Measurements from ENCODE around the gene TRAPPC10.

Gene TRAPPC10

DNA sequence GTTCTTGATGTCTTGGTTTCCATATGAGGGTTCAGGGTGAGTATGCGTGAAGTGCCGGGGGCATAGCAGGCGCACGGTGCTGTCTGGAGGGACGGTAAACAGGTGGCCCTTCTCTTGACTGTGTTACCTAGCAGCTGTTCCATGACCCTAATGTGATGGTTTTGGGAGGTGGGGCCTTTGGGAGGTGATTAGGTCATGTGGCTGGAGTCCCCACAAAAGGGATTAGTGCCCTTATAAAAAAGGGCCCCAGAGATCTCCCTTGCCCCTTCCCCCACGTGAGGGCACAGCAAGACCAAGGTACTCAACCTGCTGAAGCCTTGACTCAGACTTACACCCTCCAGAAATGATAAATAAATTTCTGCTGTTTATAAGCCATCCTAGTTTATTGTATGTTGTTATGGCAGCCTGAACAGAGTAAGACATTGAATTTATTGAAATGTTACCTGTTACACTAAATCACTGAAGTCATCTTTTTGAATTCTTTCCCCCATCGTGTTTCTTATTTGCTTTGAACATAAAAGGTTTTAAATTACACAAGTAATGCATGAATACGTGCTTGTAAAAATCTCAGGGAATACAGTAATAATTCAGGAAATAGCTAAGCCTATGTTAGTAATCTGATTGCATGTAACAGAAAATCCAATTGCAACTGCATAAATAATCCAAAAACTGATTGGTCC lies 15.6 kb downstream of the TRAPPC10 start:
- DNase-seq (ENCODE audit: low read depth in 2 of 2, low spot score in 1 of 2) = no peak

- no peak for DNase-seq (ENCODE audit: low read depth in 2 of 2, low spot score in 1 of 2)
Measured at GRCh38 chr21:44028287-44028659, 16.2 kb downstream of the TRAPPC10 start.

DNA sequence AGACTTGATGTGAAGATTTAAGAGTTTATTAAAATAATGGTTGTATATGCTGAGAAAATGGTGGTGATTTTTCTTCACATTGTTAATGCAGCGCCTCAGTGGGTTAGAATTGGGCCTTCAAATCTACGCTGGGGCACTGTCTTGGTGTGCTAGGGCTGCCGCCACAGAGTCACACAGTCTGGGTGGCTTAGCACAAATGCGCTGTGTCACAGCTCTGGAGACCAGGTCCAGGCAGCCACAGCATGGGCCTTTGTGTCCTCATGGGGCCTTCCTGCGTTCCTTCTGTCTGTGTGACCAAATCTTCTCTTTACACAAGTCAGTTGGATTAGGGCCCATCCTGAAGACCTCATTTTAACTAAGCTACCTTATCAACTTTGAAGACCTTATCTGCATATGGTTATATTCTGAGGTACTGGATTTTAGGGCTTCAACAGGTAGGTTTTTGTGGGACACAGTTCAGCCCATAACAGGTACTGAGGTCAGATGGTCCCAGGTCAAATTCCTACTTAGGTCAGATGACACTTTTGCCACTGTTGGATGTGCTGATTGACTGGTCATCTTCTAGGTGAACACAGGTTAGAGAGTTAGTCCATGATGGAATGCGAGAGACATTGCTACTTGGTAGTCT lies 17.5 kb downstream of the TRAPPC10 start:
- no peak for DNase-seq (ENCODE audit: low read depth in 2 of 2, low spot score in 1 of 2)

DNA sequence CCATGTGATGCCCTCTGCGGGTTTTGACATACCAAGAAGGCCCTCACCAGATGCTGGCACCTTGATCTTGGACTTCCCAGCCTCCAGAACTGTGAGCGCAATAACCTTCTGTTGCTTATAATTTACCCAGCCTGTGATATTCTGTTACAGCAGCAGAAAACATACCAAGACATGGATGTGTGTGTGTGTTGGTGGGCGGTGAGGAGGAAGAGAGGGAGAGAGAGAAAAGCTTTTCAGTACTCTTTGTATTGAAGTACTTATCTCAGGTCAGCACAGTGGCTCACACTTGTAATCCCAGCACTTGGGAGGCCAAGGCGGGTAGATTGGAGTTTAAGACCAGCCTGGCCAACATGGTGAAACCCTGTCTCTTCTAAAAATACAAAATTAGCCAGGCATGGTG lies 23.1 kb downstream of the TRAPPC10 start:
- DNase-seq (ENCODE audit: low read depth in 2 of 2, low spot score in 1 of 2) = no peak

- DNase-seq (ENCODE audit: low read depth in 2 of 2, low spot score in 1 of 2) = no peak
Measured at GRCh38 chr21:44038063-44038462, 26.0 kb downstream of the TRAPPC10 start.

DNA sequence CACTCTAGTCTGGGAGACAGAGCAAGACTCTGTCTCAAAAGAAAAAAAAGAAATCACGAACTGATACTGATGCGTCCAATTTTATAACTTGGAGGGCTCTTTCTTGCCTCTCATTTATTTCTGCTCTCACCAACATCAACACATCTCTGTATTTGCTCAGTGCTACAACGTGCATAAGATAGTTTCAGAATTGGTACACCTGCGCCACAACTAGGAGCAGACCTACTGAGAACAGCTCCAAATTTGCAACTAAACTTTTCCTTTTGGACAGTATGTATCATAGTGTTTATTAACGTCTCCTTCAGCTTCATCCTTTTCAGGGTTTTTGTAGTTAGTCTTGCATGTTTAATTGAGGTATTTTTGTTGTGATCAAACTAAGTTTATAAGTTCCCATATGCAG lies 27.7 kb downstream of the TRAPPC10 start:
- no peak for DNase-seq (ENCODE audit: low read depth in 2 of 2, low spot score in 1 of 2)

- no peak for DNase-seq (ENCODE audit: low read depth in 2 of 2, low spot score in 1 of 2)
Measured at GRCh38 chr21:44043613-44044012, 31.5 kb downstream of the TRAPPC10 start.

DNA sequence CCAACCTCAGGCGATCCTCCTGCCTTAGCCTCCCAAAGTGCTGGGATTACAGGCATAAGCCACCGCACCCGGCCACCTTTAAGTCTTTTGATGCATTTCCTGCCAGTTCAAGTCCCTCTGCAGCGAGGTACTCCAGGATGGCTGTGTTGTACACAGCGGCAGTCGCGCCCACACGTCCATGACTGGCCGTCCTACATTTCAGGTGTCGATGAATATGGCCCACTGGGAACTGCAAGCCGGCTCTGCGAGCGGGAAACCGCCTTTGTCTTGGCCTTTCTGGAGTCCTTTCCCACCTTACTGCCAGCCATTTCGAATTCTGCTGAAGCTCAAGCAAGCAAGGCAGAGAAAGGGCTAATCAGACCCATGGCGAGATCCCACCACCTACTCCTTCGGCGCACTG lies 34.6 kb downstream of the TRAPPC10 start:
- DNase-seq (ENCODE audit: low read depth in 2 of 2, low spot score in 1 of 2) = no peak

- DNase-seq (ENCODE audit: low read depth in 2 of 2, low spot score in 1 of 2) = no peak
Measured at GRCh38 chr21:44047996-44048560, 36.0 kb downstream of the TRAPPC10 start.

DNA sequence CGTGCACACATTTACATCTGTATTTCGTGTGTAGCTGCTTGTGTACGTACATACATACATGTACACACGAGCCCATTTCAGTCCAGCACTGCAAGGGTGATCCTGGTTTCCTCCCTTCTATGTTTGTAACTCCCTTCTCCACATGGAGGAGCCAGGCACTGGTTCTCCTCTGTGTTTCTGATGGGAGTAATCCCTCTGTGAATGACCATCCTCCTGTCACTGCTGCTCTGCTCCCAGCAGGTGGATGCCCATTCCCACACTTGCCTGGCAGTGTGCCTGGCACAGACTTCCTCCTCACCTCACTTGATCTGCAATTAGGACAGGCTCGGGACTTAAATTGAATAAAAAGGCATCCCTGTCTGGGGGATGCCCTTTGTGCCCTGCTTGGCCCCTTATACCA lies 37.1 kb downstream of the TRAPPC10 start:
- DNase-seq (ENCODE audit: low read depth in 2 of 2, low spot score in 1 of 2) = no peak

DNA sequence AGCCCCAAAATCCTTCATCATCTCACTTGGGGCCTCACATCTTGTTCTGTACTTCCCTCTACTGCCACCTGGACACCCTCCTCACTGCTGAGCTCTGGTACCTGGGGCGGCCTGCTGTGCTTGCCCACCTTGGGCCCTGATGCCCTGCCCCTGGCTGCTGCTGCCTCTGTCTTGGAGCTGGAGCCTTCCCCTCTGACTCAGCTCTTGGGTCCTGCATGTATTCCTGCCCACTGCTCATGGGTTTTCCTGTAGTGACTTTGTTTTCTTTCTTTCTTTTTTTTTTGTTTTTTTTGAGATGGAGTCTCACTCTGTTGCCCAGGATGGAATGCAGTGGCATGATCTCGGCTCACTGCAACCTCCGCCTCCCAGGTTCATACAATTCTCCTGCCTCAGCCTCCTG lies 37.5 kb downstream of the TRAPPC10 start:
- no peak for DNase-seq (ENCODE audit: low read depth in 2 of 2, low spot score in 1 of 2)

GRCh38 chr21:44050276-44050675 lies 38.2 kb downstream of the TRAPPC10 start:
- DNase-seq (ENCODE audit: low read depth in 2 of 2, low spot score in 1 of 2) = no peak

DNA sequence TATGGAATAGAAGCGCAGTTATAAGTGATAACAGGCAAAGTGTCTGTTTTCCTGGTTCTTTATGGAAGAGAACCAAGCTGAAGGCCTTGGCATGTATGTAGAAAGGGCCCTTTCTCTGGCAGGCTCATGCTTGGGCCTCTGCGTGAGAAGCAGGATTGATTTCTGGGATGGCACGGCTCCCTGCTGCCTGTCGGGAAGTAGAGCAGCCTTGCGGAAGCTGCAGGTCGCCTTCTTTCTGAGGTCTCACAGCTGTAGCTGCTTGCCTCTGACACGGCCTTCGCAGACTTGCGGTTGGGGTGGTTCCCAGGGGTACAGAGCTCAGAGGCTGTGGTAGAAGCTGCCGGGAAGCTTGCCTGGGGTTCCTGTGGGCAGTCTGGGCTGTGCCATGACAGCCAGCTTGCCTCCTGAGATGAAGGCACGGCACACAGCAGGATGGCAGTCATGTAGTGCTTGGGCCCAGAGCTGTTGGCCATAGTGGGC lies 39.4 kb downstream of the TRAPPC10 start:
- no peak for DNase-seq (ENCODE audit: low read depth in 2 of 2, low spot score in 1 of 2)

GRCh38 chr21:44052071-44052829 lies 40.1 kb downstream of the TRAPPC10 start:
- DNase-seq (ENCODE audit: low read depth in 2 of 2, low spot score in 1 of 2) = no peak

GRCh38 chr21:44052830-44053226 lies 40.7 kb downstream of the TRAPPC10 start:
- no peak for DNase-seq (ENCODE audit: low read depth in 2 of 2, low spot score in 1 of 2)

GRCh38 chr21:44053567-44053966 lies 41.5 kb downstream of the TRAPPC10 start:
- DNase-seq (ENCODE audit: low read depth in 2 of 2, low spot score in 1 of 2) = no peak

- no peak for DNase-seq (ENCODE audit: low read depth in 2 of 2, low spot score in 1 of 2)
Measured at GRCh38 chr21:44054710-44055109, 42.6 kb downstream of the TRAPPC10 start.

GRCh38 chr21:44057055-44057454 lies 44.9 kb downstream of the TRAPPC10 start:
- DNase-seq (ENCODE audit: low read depth in 2 of 2, low spot score in 1 of 2) = no peak

DNA sequence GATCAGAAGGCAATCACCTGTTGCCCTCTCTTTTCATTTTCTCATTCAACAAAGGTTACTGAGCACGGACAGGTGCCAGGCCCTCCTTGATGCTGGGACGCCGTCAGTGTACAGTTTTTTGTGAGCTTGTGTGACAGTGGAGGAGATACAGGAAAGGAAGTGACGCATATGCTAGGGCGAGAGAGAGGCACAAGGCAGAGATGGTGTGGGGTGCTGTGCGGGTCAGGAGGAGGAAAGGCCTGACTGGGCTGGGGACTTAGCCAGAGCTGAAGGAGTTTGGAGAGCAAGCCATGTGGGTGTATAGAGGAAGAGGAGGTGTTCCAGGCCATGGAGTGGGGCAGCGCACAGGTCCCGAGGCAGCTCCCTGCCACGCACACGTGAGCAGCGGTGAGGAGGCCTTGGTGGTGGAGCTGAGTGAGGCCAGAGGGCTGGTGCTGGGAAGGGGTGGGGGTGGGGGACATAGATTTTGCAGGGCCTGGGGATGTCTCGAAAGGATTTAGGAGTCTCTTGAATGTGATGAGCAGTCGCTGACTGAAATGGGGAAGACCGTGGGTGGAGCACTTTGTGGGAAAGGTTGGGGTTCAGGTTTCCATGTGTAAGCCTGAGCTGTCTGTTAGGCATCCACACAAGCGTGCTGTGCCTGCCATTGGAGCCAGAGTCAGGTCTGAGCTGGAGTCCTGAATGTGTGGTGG lies 46.0 kb downstream of the TRAPPC10 start:
- no peak for DNase-seq (ENCODE audit: low read depth in 2 of 2, low spot score in 1 of 2)

- DNase-seq (ENCODE audit: low read depth in 2 of 2, low spot score in 1 of 2) = no peak
Measured at GRCh38 chr21:44058652-44058964, 46.5 kb downstream of the TRAPPC10 start.

DNA sequence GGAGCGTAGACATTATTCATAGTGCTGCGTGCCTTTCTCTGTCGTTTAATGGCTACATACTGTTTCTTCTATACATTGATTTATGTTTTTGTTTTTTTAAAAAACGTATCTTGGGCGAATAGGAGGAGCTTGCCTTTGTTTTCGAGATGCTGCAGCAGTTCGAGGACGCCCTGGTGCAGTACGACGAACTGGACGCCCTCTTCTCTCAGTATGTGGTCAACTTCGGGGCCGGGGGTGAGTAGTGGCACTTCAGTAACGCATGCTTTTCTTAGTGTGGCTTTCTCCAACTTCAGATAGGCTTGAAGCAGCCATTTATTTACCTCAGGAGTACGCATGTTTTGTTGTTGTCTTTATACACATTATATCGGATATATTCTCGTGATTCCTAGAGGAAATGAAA lies 46.9 kb downstream of the TRAPPC10 start:
- no peak for DNase-seq (ENCODE audit: low read depth in 2 of 2, low spot score in 1 of 2)

DNA sequence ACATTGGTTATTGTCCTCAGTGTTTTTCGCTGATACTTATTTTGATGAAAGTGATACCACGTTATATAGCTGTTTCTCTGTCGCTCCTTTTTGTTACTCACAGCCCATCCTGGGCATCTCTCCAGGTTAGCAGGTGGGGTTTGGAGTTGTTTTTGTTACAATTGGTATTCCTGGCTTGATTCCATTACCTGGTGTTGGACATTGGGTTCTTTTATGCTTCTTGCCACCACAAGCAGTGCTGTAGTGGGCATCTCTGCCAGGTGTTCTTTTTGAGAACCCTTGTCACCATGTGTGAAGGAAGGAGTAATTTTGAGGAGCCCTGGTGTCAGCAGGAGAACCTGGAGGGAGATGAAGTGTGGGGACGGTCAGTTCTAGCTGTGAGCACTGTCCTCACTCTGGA lies 47.6 kb downstream of the TRAPPC10 start:
- no peak for DNase-seq (ENCODE audit: low read depth in 2 of 2, low spot score in 1 of 2)
